WTC11 (cell line): ENCODE measurements around the gene TMEM69. TPM values are rescaled to one million over a fixed set of nuclear protein-coding genes. Genes with fewer than 3 reads are reported as not detected.

Source experiments
- total RNA-seq: library from RNA; stranded (reverse); gene quantifications from 3 replicates; pipeline ENCODE4 v1.2.3, GENCODE V29; 2021

TMEM69 gene
- total RNA-seq, 1 experiment from 2014 or later = 44.9 TPM

Other genes starting within 250 kb of the TMEM69 start
- 13.1 to 14.2 TPM (median 13.3 TPM) in 3 replicates for gene TESK2, start 197.0 kb upstream of the TMEM69 start, total RNA-seq
- gene CCDC163, start 188.1 kb upstream of the TMEM69 start, total RNA-seq = 1.9 to 3.6 TPM (median 2.1 TPM) in 3 replicates
- gene MMACHC, start 187.9 kb upstream of the TMEM69 start, total RNA-seq = 8.4 to 10.1 TPM (median 8.5 TPM) in 3 replicates
- 1,102 to 1,197 TPM (median 1,130 TPM) in 3 replicates for gene PRDX1, start 166.3 kb upstream of the TMEM69 start, total RNA-seq
- 338 to 380 TPM (median 371 TPM) in 3 replicates for gene AKR1A1, start 137.4 kb upstream of the TMEM69 start, total RNA-seq
- gene NASP, start 104.1 kb upstream of the TMEM69 start, total RNA-seq = 488 to 535 TPM (median 489 TPM) in 3 replicates
- 2.1 to 3.5 TPM (median 2.4 TPM) in 3 replicates for gene CCDC17, start 64.1 kb upstream of the TMEM69 start, total RNA-seq
- 123 to 126 TPM (median 126 TPM) in 3 replicates for gene GPBP1L1, start 1.6 kb upstream of the TMEM69 start, total RNA-seq
- 6.3 to 8.3 TPM (median 7.4 TPM) in 3 replicates for gene IPP, start 62.5 kb downstream of the TMEM69 start, total RNA-seq
- 27.8 to 37.2 TPM (median 30.7 TPM) in 3 replicates for gene MAST2, start 115.4 kb downstream of the TMEM69 start, total RNA-seq